ENCODE data around the gene ROPN1L. TPM values are rescaled to one million over a fixed set of nuclear protein-coding genes. Genes with fewer than 3 reads are reported as not detected.

ROPN1L gene
- total RNA-seq, 1 donor from 2014 or later, result not detected

- peaks cover 0 to 4% of the 10 kb centered on the region in 2 donors for H3K4me1 ChIP-seq
- no peaks in the 10 kb centered on the region for H3K9me3 ChIP-seq
- H3K27me3 ChIP-seq, result no peaks in the 10 kb centered on the region
- intact Hi-C loops (cut with DNase I), result no loop called here
- H3K4me3 ChIP-seq, result no peak overlapping the region
- DNase-seq (ENCODE audit: low spot score in 2 of 2), result no peak
- no peak for TF ChIP-seq CTCF (IDR thresholded peaks at IDR 0.05)
- H3K36me3 ChIP-seq, result no peaks in the 10 kb centered on the region
- H3K27ac ChIP-seq, result no peak overlapping the region
Measured at GRCh38 chr5:10463566-10463965, 21.9 kb downstream of the ROPN1L start.

GRCh38 chr5:10464173-10464572 lies 22.5 kb downstream of the ROPN1L start:
- no peak for TF ChIP-seq CTCF (IDR thresholded peaks at IDR 0.05)
- intact Hi-C loops (cut with DNase I), result no loop called here
- H3K4me3 ChIP-seq, result no peak overlapping the region
- no peaks in the 10 kb centered on the region for H3K36me3 ChIP-seq
- H3K27me3 ChIP-seq, result no peaks in the 10 kb centered on the region
- no peak for DNase-seq (ENCODE audit: low spot score in 2 of 2)
- peaks cover 0 to 4% of the 10 kb centered on the region in 2 donors for H3K4me1 ChIP-seq
- H3K9me3 ChIP-seq, result no peaks in the 10 kb centered on the region
- no peak overlapping the region for H3K27ac ChIP-seq

GRCh38 chr5:10465726-10466125 lies 24.0 kb downstream of the ROPN1L start:
- TF ChIP-seq CTCF (IDR thresholded peaks at IDR 0.05), result no peak
- intact Hi-C loops (cut with DNase I), result no loop called here
- no peaks in the 10 kb centered on the region for H3K4me1 ChIP-seq
- H3K9me3 ChIP-seq, result no peaks in the 10 kb centered on the region
- no peak overlapping the region for H3K27ac ChIP-seq
- H3K36me3 ChIP-seq, result no peaks in the 10 kb centered on the region
- H3K27me3 ChIP-seq, result no peaks in the 10 kb centered on the region
- H3K4me3 ChIP-seq, result no peak overlapping the region
- no peak for DNase-seq (ENCODE audit: low spot score in 2 of 2)

GRCh38 chr5:10466446-10467073 lies 24.9 kb downstream of the ROPN1L start:
- intact Hi-C loops (cut with DNase I), result no loop called here
- H3K4me1 ChIP-seq, result no peaks in the 10 kb centered on the region
- no peak overlapping the region for H3K27ac ChIP-seq
- no peak overlapping the region for H3K4me3 ChIP-seq
- no peaks in the 10 kb centered on the region for H3K9me3 ChIP-seq
- no peak for TF ChIP-seq CTCF (IDR thresholded peaks at IDR 0.05)
- H3K27me3 ChIP-seq, result no peaks in the 10 kb centered on the region
- H3K36me3 ChIP-seq, result no peaks in the 10 kb centered on the region
- DNase-seq (ENCODE audit: low spot score in 2 of 2), result no peak

GRCh38 chr5:10467281-10468198 lies 25.9 kb downstream of the ROPN1L start:
- no peak for DNase-seq (ENCODE audit: low spot score in 2 of 2)
- no peaks in the 10 kb centered on the region for H3K36me3 ChIP-seq
- H3K4me1 ChIP-seq, result no peaks in the 10 kb centered on the region
- no peaks in the 10 kb centered on the region for H3K9me3 ChIP-seq
- intact Hi-C loops (cut with DNase I), result no loop called here
- H3K4me3 ChIP-seq, result no peak overlapping the region
- no peaks in the 10 kb centered on the region for H3K27me3 ChIP-seq
- no peak for TF ChIP-seq CTCF (IDR thresholded peaks at IDR 0.05)
- H3K27ac ChIP-seq, result no peak overlapping the region

All from ascending aorta (tissue), 2 donors.